ENCODE results near the gene DPYSL3.
"Not testable (repeated sequence)": the region's sequence is repeated elsewhere in the genome, so short reads cannot be mapped to it uniquely, and the experiment has no call there.

Gene DPYSL3

GRCh38 chr5:147369742-147370374 is 140.0 kb downstream of the DPYSL3 start:
- peak; percentile 15 for DNase-seq (ENCODE audit: low read depth)

- not testable (repeated sequence) for DNase-seq (ENCODE audit: low read depth)
These were observed 142.5 kb downstream of the DPYSL3 start for GRCh38 chr5:147367381-147367780.

- no peak for DNase-seq (ENCODE audit: low read depth)
These were observed 148.3 kb downstream of the DPYSL3 start for GRCh38 chr5:147361441-147362175.

- DNase-seq (ENCODE audit: low read depth) = no peak
These were observed 149.1 kb downstream of the DPYSL3 start for GRCh38 chr5:147360816-147361215.

GRCh38 chr5:147359581-147359980 is 150.3 kb downstream of the DPYSL3 start:
- no peak for DNase-seq (ENCODE audit: low read depth)

GRCh38 chr5:147359101-147359500 is 150.8 kb downstream of the DPYSL3 start:
- no peak for DNase-seq (ENCODE audit: low read depth)

- DNase-seq (ENCODE audit: low read depth) = no peak
These were observed 160.6 kb downstream of the DPYSL3 start for GRCh38 chr5:147349241-147349640.

- no peak for DNase-seq (ENCODE audit: low read depth)
These were observed 161.4 kb downstream of the DPYSL3 start for GRCh38 chr5:147348451-147348850.

- peak; percentile 14 for DNase-seq (ENCODE audit: low read depth)
These were observed 161.8 kb downstream of the DPYSL3 start for GRCh38 chr5:147348046-147348445.

GRCh38 chr5:147346006-147346561 is 163.8 kb downstream of the DPYSL3 start:
- DNase-seq (ENCODE audit: low read depth) = no peak

GRCh38 chr5:147344861-147345260 is 165.0 kb downstream of the DPYSL3 start:
- DNase-seq (ENCODE audit: low read depth) = no peak

- DNase-seq (ENCODE audit: low read depth) = no peak
These were observed 168.5 kb downstream of the DPYSL3 start for GRCh38 chr5:147341345-147341744.

- DNase-seq (ENCODE audit: low read depth) = no peak
These were observed 168.9 kb downstream of the DPYSL3 start for GRCh38 chr5:147340941-147341340.

Measured in EH (cell line).